Measurements from ENCODE around the gene PBX4.

PBX4 gene

DNA sequence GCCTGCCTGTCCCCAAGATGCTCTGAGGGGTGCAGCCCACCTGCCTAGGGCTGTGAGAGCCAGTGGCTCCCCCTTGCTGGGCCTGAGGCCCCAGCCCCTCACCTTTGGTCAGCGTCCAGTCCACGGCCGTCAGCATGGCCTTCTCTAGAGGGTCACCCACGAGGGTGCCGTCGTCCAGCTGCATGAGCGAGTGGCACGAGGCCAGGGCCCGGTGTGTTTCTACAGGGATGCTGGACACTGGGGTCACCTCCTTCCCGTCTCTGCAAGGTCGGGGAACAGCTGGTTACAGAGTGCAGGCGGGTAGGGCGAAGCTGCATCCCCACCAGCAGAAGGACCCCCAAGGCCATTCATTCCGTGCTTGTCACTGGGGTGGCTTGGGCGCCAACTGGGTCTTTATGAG, 36.0 kb upstream of the PBX4 start:
- Histone ChIP-seq H3K9me2 (ENCODE audit: low read depth, low read length) (no peaks in the 10 kb centered on the region), H3K36me3 (ENCODE audit: insufficient read depth, low read length) (peaks cover 98% of the 10 kb centered on the region), H3K4me3 (ENCODE audit: low read depth, low read length, poor library complexity, severe bottlenecking) (no peak overlapping the region), H3K9ac (ENCODE audit: low read length) (no peak overlapping the region), H4K20me1 (ENCODE audit: insufficient read depth, low read length) (no peaks in the 10 kb centered on the region), H3K27ac (ENCODE audit: low read depth, low read length, poor library complexity, severe bottlenecking) (no peak overlapping the region), H3K9me3 (ENCODE audit: low read length) (no peaks in the 10 kb centered on the region), H3F3A (ENCODE audit: insufficient read depth, low read length) (no peaks in the 10 kb centered on the region), H3K79me2 (ENCODE audit: insufficient read depth, low read length) (no peaks in the 10 kb centered on the region), H3K4me2 (ENCODE audit: low read length) (no peak overlapping the region), H2AFZ (ENCODE audit: low read length) (no peak overlapping the region), H3K4me1 (ENCODE audit: insufficient read depth, low read length, severe bottlenecking) (no peaks in the 10 kb centered on the region), H3K27me3 (ENCODE audit: insufficient read depth, low read length) (no peaks in the 10 kb centered on the region)
- TF ChIP-seq, protein P1, sequence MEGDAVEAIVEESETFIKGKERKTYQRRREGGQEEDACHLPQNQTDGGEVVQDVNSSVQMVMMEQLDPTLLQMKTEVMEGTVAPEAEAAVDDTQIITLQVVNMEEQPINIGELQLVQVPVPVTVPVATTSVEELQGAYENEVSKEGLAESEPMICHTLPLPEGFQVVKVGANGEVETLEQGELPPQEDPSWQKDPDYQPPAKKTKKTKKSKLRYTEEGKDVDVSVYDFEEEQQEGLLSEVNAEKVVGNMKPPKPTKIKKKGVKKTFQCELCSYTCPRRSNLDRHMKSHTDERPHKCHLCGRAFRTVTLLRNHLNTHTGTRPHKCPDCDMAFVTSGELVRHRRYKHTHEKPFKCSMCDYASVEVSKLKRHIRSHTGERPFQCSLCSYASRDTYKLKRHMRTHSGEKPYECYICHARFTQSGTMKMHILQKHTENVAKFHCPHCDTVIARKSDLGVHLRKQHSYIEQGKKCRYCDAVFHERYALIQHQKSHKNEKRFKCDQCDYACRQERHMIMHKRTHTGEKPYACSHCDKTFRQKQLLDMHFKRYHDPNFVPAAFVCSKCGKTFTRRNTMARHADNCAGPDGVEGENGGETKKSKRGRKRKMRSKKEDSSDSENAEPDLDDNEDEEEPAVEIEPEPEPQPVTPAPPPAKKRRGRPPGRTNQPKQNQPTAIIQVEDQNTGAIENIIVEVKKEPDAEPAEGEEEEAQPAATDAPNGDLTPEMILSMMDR (IDR thresholded peaks at IDR 0.05; ENCODE audit: low read length): no peak
- TF ChIP-seq EZH2 (IDR thresholded peaks at IDR 0.05; ENCODE audit: borderline replicate concordance, low read length): no peak

DNA sequence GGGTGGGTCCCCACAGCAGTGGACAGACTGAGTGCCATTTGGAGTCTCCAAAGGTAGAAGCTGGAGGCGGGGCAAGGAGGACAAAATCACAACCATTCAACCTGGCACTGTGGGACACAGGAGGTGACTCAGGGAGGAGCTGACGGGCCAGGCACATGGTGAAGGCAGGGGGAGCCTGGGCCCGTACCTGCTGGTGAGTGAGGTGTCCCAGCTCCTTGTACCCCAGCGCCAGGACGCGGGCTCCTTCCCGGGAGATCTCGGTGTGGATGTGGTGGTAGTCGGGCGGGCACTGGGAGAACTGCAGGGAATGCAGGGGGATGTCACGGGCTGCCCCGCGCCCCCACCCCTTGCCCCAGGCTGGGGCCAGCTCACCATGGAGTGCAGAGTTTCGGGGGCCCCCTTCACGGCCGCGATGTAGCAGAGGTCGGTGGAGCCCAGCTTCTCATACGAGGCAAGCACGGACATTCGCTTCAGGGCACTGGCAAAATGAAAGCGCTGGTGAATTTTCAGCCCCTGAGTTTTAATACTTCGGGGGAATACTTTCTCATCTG, 35.2 kb upstream of the PBX4 start:
- no peaks in the 10 kb centered on the region for H3F3A ChIP-seq (ENCODE audit: insufficient read depth, low read length)
- TF ChIP-seq EZH2 (IDR thresholded peaks at IDR 0.05; ENCODE audit: borderline replicate concordance, low read length): no peak
- TF ChIP-seq, protein P1 (IDR thresholded peaks at IDR 0.05; ENCODE audit: low read length): no peak
- no peak overlapping the region for H3K27ac ChIP-seq (ENCODE audit: low read depth, low read length, poor library complexity, severe bottlenecking)
- H3K9me3 ChIP-seq (ENCODE audit: low read length): no peaks in the 10 kb centered on the region
- no peaks in the 10 kb centered on the region for H3K4me1 ChIP-seq (ENCODE audit: insufficient read depth, low read length, severe bottlenecking)
- no peak overlapping the region for H3K4me3 ChIP-seq (ENCODE audit: low read depth, low read length, poor library complexity, severe bottlenecking)
- no peaks in the 10 kb centered on the region for H3K9me2 ChIP-seq (ENCODE audit: low read depth, low read length)
- H3K27me3 ChIP-seq (ENCODE audit: insufficient read depth, low read length): no peaks in the 10 kb centered on the region
- no peak overlapping the region for H3K4me2 ChIP-seq (ENCODE audit: low read length)
- no peaks in the 10 kb centered on the region for H4K20me1 ChIP-seq (ENCODE audit: insufficient read depth, low read length)
- H3K9ac ChIP-seq (ENCODE audit: low read length): no peak overlapping the region
- H3K36me3 ChIP-seq (ENCODE audit: insufficient read depth, low read length): peaks cover 98% of the 10 kb centered on the region
- no peak overlapping the region for H2AFZ ChIP-seq (ENCODE audit: low read length)
- no peaks in the 10 kb centered on the region for H3K79me2 ChIP-seq (ENCODE audit: insufficient read depth, low read length)

DNA sequence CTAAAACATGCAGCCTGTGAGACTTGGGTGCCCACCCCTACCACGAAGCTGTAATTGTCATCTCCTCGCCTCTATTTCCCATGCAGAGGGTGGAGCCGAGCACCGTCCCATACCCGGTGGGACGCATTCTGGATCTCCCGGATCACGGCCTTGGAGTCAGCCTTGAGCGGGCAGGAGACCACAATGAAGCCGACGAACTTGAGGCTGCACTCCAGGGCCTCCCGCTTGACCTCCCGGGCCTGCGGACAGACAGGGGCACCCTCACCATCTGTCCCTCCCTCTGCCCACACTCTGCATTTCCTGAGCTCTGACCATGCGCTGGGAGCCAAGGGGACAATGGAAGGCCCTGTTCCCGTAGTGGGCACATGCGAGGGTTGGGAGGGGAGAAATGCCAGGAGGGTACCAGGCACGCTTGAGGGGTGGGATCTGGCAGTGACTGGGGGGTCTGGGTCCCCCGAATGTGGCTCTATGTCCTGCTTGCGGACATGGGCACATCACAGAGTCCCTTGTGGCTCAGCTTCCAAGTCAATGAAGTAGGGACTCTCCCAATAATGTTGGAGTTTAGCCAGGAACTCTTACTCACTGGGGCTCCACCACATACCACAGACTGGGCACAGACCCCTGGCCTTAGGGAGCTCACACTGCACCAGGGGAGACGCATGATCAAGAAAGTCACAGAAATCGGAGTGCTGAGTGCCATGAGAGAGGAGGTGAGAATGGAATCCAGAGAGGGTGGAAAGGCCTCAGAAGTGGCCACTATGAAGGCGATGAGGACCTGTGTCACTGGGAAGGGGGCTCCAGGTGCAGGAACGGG, 34.2 kb upstream of the PBX4 start:
- Histone ChIP-seq H2AFZ (ENCODE audit: low read length) (no peak overlapping the region), H3K36me3 (ENCODE audit: insufficient read depth, low read length) (peaks cover 96% of the 10 kb centered on the region), H4K20me1 (ENCODE audit: insufficient read depth, low read length) (no peaks in the 10 kb centered on the region), H3K9ac (ENCODE audit: low read length) (no peak overlapping the region), H3K4me3 (ENCODE audit: low read depth, low read length, poor library complexity, severe bottlenecking) (no peak overlapping the region), H3K27ac (ENCODE audit: low read depth, low read length, poor library complexity, severe bottlenecking) (no peak overlapping the region), H3K9me2 (ENCODE audit: low read depth, low read length) (no peaks in the 10 kb centered on the region), H3F3A (ENCODE audit: insufficient read depth, low read length) (no peaks in the 10 kb centered on the region), H3K4me2 (ENCODE audit: low read length) (no peak overlapping the region), H3K9me3 (ENCODE audit: low read length) (no peaks in the 10 kb centered on the region), H3K79me2 (ENCODE audit: insufficient read depth, low read length) (no peaks in the 10 kb centered on the region), H3K27me3 (ENCODE audit: insufficient read depth, low read length) (no peaks in the 10 kb centered on the region), H3K4me1 (ENCODE audit: insufficient read depth, low read length, severe bottlenecking) (no peaks in the 10 kb centered on the region)
- TF ChIP-seq, protein P1 (IDR thresholded peaks at IDR 0.05; ENCODE audit: low read length): no peak
- TF ChIP-seq EZH2 (IDR thresholded peaks at IDR 0.05; ENCODE audit: borderline replicate concordance, low read length): no peak

Data from OCI-LY1 (cell line).